GM21528 (cell line): ENCODE results near the gene SHCBP1L.
"Not testable (repeated sequence)": the region's sequence is repeated elsewhere in the genome, so short reads cannot be mapped to it uniquely, and the experiment has no call there.

ENCODE experiments used
- ATAC-seq: cut with Tn5 transposase; IDR thresholded peaks from one replicate; pipeline ENCODE4 v1.9.1; 2021; ENCODE audit warnings: mild to moderate bottlenecking, moderate library complexity; ENCODE audit not compliant: unreplicated experiment, low FRiP score

The SHCBP1L gene

GRCh38 chr1:182968151-182968741 lies 15.3 kb upstream of the SHCBP1L start:
- no peak for ATAC-seq

GRCh38 chr1:182965861-182966260 lies 12.9 kb upstream of the SHCBP1L start:
- ATAC-seq, result no peak

GRCh38 chr1:182965096-182965495 lies 12.1 kb upstream of the SHCBP1L start:
- no peak for ATAC-seq

- peak; percentile 96 for ATAC-seq
Measured at GRCh38 chr1:182962554-182963115, 9.7 kb upstream of the SHCBP1L start.

- ATAC-seq, result no peak
Measured at GRCh38 chr1:182960046-182960445, 7.1 kb upstream of the SHCBP1L start.

- no peak for ATAC-seq
Measured at GRCh38 chr1:182957902-182958395, 5.0 kb upstream of the SHCBP1L start.

- no peak for ATAC-seq
Measured at GRCh38 chr1:182956708-182957365, 3.9 kb upstream of the SHCBP1L start.

GRCh38 chr1:182955596-182956588 lies 2.9 kb upstream of the SHCBP1L start:
- no peak for ATAC-seq

GRCh38 chr1:182953826-182954225 lies 860 bp upstream of the SHCBP1L start:
- no peak for ATAC-seq

- ATAC-seq, result not testable (repeated sequence)
Measured at GRCh38 chr1:182943336-182943735, 9.6 kb downstream of the SHCBP1L start.

GRCh38 chr1:182942145-182942544 lies 10.8 kb downstream of the SHCBP1L start:
- not testable (repeated sequence) for ATAC-seq

GRCh38 chr1:182939413-182939812 lies 13.6 kb downstream of the SHCBP1L start:
- no peak for ATAC-seq

- ATAC-seq, result no peak
Measured at GRCh38 chr1:182935716-182936115, 17.2 kb downstream of the SHCBP1L start.

- ATAC-seq, result no peak
Measured at GRCh38 chr1:182930985-182931384, 22.0 kb downstream of the SHCBP1L start.

- ATAC-seq, result no peak
Measured at GRCh38 chr1:182927693-182928433, 25.1 kb downstream of the SHCBP1L start.

- ATAC-seq, result no peak
Measured at GRCh38 chr1:182925661-182926060, 27.3 kb downstream of the SHCBP1L start.

- ATAC-seq, result no peak
Measured at GRCh38 chr1:182917378-182917777, 35.6 kb downstream of the SHCBP1L start.

- ATAC-seq, result no peak
Measured at GRCh38 chr1:182913401-182913800, 39.6 kb downstream of the SHCBP1L start.

GRCh38 chr1:182910143-182910542 lies 42.8 kb downstream of the SHCBP1L start:
- no peak for ATAC-seq

GRCh38 chr1:182909578-182909977 lies 43.4 kb downstream of the SHCBP1L start:
- ATAC-seq, result no peak
